HS-5 (cell line): ENCODE data around the gene HBB.

Experiments used
- DNase-seq: peaks from one replicate; pipeline ENCODE4 v3.0.0-alpha.2; 2012; ENCODE audit warnings: low read depth

Gene HBB

GRCh38 chr11:5227681-5228080, 810 bp upstream of the HBB start:
- no peak for DNase-seq

DNA sequence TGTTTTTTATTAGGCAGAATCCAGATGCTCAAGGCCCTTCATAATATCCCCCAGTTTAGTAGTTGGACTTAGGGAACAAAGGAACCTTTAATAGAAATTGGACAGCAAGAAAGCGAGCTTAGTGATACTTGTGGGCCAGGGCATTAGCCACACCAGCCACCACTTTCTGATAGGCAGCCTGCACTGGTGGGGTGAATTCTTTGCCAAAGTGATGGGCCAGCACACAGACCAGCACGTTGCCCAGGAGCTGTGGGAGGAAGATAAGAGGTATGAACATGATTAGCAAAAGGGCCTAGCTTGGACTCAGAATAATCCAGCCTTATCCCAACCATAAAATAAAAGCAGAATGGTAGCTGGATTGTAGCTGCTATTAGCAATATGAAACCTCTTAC, 1.4 kb downstream of the HBB start:
- no peak for DNase-seq

DNA sequence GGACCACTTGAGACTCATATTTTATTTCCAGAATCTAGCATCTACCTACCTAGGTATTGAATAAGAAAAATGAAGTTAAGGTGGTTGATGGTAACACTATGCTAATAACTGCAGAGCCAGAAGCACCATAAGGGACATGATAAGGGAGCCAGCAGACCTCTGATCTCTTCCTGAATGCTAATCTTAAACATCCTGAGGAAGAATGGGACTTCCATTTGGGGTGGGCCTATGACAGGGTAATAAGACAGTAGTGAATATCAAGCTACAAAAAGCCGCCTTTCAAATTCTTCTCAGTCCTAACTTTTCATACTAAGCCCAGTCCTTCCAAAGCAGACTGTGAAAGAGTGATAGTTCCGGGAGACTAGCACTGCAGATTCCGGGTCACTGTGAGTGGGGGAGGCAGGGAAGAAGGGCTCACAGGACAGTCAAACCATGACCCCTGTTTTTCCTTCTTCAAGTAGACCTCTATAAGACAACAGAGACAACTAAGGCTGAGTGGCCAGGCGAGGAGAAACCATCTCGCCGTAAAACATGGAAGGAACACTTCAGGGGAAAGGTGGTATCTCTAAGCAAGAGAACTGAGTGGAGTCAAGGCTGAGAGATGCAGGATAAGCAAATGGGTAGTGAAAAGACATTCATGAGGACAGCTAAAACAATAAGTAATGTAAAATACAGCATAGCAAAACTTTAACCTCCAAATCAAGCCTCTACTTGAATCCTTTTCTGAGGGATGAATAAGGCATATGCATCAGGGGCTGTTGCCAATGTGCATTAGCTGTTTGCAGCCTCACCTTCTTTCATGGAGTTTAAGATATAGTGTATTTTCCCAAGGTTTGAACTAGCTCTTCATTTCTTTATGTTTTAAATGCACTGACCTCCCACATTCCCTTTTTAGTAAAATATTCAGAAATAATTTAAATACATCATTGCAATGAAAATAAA, 2.1 kb downstream of the HBB start:
- no peak for DNase-seq

GRCh38 chr11:5223686-5224085, 3.2 kb downstream of the HBB start:
- DNase-seq, result no peak

DNA sequence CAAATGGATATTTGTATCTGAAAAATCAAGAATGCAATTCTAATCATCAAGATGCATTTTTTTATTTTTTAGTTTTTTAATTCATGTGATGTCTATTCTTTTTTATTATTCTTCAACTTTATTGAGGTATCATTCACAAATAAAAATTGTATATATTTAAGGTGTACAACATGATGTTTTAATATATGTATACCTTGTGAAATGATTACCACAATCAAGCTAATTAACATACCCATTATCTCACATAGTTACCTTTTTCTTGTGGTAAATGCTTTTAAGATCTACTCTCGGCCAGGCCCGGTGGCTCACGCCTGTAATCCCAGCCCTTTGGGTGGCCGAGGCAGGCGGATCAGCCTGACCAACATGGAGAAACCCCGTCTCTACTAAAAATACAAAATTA, 3.7 kb downstream of the HBB start:
- no peak for DNase-seq

GRCh38 chr11:5210376-5210885, 16.4 kb downstream of the HBB start:
- DNase-seq, result no peak

- peak; percentile 45 for DNase-seq
These were observed 22.1 kb downstream of the HBB start for GRCh38 chr11:5204787-5205186.

DNA sequence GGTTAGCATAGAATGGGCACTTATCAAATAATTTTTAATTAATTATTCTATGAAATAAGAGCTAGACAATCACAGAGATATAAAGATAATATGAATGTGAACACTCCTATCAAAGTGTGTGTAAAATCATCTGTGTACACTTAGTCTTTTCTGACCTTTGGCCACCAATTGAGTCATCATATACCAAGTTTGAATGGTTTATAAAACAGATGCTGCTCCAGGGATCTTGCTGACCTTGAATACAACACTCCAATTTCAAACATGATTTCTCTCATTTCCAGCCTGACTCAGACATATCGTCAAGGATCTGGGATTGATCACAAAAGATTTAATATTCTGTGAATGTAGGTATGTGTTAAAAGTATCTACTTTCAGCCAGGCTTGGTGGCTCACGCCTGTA, 23.5 kb downstream of the HBB start:
- peak; percentile 23 for DNase-seq

DNA sequence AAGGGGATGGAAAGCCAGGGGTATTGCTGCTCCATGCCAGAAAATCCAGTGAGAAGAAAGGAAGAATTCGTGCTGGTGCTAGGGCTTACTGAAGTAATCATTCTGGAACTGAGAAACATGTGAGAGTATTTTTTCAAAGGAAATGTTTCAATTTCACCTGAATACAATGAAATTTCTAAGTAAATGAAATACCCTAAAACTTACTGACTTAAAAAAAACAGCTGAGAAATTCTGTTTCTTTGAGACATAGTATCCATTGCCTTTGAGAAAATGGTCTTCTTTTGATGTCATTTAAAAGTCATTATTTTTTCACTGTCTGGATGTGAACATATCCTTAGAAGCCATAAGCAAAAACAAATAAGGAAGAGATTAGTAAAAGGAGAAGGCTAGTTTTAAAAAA, 26.3 kb downstream of the HBB start, which contains the start of gene OR51V1:
OR51V1 (minus strand) TSS at position 101 of the 400 bp plus-strand sequence; CDS start at position 101, 0 bp downstream.
- no peak for DNase-seq

DNA sequence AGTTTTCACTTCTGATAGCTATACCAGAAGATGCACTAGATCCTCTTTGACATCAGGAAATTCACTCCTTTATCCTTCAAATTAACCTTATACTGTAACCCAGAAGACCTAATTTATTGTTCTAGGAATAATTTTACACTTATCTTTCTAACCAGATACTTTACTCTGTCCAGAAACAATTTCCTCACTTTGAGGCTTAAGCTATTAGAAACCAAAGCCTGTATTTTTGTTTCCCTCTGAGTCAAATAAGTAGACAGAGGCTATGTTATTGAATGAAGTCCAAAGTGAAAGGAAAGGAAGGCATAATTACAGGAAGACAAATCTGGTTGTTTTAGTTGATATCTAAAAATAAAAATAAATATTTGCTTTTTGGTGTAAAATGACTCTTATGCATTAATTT, 28.6 kb downstream of the HBB start:
- no peak for DNase-seq

- peak; percentile 50 for DNase-seq
These were observed 29.3 kb downstream of the HBB start for GRCh38 chr11:5197536-5197935.

GRCh38 chr11:5196731-5197130, 30.1 kb downstream of the HBB start:
- DNase-seq, result no peak

GRCh38 chr11:5196067-5196466, 30.8 kb downstream of the HBB start:
- no peak for DNase-seq

DNA sequence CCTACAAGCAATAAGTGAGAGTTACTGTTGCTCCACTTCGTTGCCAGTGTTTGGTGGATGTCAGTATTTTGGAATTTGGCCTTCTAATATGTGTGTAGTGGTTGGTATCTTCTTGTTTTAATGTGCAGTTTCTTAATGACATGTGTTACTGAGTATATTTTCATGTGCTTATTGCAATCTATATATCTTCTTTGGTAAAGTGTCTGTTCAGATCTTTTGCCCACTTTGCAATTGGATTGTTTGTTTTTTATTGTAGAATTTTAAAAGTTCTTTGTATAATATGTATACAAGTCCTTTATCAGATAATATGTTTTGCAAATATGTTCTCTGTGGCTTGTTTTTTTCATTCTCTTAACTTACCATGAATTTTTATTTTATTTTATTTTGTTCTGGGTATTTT, 34.1 kb downstream of the HBB start:
- DNase-seq, result no peak

- DNase-seq, result no peak
These were observed 38.7 kb downstream of the HBB start for GRCh38 chr11:5188201-5188600.

DNA sequence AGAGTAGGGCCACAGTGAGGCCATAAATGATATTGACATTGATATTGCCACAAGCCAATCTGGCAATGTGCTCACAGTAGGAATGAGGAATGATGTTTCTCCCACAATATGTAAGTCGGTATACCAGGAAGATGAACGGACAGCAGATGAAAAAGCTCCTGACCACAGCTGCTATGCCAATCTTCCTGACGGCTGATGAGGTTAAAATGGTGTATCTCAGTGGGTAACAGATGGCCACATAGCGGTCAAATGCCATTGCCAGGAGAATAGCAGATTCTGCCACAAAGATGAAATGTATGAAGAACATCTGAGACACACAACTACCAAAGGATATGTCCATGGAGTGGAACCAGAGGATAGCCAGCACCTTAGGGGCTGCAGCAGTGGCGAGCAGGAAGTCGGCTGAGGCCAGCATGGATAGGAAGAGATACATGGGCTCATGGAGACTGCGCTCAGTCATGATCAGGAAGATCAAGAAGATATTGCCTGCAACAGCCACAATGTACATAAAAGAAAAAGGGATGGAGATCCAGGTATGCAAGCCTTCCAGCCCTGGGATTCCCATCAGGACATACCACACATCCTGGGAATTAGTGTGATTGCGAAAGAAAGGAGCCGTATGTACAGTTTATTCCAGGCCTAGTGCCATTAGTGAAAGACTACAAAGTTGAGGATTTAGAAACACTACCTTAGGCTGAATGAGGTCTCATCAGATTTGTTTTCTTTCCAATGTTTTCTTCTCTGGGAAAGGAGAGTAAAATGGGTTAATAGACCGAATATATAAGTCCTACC, 48.6 kb downstream of the HBB start:
- no peak for DNase-seq
